Measurements from ENCODE around the gene THSD4.

DNA sequence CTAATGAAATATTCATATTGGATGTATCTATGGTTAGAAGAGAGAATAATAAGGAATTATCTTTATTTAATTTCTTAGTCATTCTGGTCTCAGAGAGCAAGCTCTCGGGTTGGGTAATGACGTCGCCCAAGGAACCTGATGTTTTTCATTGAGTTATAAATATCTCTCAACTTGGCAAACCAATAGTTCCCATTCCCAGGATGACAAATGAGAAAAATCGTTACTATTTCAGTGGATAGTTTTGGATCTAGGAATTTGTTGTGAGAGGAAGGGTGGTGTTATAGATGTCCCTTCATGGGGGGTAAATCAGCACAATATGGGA is 532.2 kb downstream of the THSD4 start:
- TF ChIP-seq CTCF (conservative IDR thresholded peaks at IDR 0.05), result no peak
- TF ChIP-seq EZH2 (IDR thresholded peaks at IDR 0.05; ENCODE audit: low read depth), result no peak
